ENCODE results near the gene JAK1. TPM values are rescaled to one million over a fixed set of nuclear protein-coding genes. Genes with fewer than 3 reads are reported as not detected.

The JAK1 gene
- total and polyA plus RNA-seq, 2 experiments from 2014 or later, result 90.8 to 124 TPM

- no peaks in the 10 kb centered on the region for H3K27me3 ChIP-seq (replicated peaks; ENCODE audit: insufficient read depth)
- no peaks in the 10 kb centered on the region for H3K9me3 ChIP-seq (ENCODE audit: low read depth)
- H3F3A ChIP-seq (ENCODE audit: insufficient read depth), result peaks cover 8% of the 10 kb centered on the region
- no peaks in the 10 kb centered on the region for H3K79me2 ChIP-seq (ENCODE audit: insufficient read depth)
- WGBS, 2 experiments (ENCODE audit: low coverage in 1 of 2, low lambda C conversion rate in 2 of 2, missing lambda C conversion rate in 2 of 2), result 84 to 88% methylated on average over 1 of the region's 1 CpG
- TF ChIP-seq EZH2phosphoT487 (IDR thresholded peaks at IDR 0.05; ENCODE audit: insufficient read depth, low read depth) (no peak), EZH2 (IDR thresholded peaks at IDR 0.05; ENCODE audit: insufficient read depth, poor library complexity, severe bottlenecking) (no peak)
- no peak overlapping the region for H3K4me3 ChIP-seq
- no peaks in the 10 kb centered on the region for H3K36me3 ChIP-seq (ENCODE audit: low read depth)
- no peak overlapping the region for H2AFZ ChIP-seq
- in situ Hi-C loops (cut with MboI), result no loop called here
- H3K9ac ChIP-seq, result no peak overlapping the region
- no peak overlapping the region for H3K27ac ChIP-seq
- no peak for DNase-seq
- H3K4me2 ChIP-seq (ENCODE audit: unreplicated experiment), result no peak overlapping the region
- no peaks in the 10 kb centered on the region for H3K4me1 ChIP-seq (ENCODE audit: insufficient read depth)
- H3K9me2 ChIP-seq (ENCODE audit: insufficient read depth), result no peaks in the 10 kb centered on the region
- no peaks in the 10 kb centered on the region for H4K20me1 ChIP-seq (ENCODE audit: insufficient read depth)
Measured at GRCh38 chr1:65009176-65009575, 42.8 kb upstream of the JAK1 start.

DNA sequence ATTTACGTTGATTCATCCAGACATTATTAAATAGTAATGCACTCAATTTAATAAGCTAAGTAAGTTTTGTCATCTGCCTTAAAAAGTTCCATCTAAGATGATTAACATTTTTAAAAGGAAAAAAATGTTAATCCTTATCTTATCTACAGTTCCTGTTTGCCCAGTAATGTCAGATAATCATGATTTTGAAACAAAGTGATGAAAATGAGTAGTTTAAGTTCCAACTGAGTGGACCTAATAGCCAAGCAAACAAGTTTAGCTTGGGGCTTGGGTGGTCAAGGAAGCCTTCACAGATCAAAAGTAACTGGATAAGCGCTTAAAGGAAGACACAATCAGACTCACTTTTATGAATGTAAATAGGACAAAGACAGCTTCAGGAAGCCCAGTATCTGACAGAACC is 40.5 kb upstream of the JAK1 start:
- H3K4me3 ChIP-seq, result no peak overlapping the region
- no peak overlapping the region for H3K27ac ChIP-seq
- H3K36me3 ChIP-seq (ENCODE audit: low read depth), result no peaks in the 10 kb centered on the region
- TF ChIP-seq EZH2 (IDR thresholded peaks at IDR 0.05; ENCODE audit: insufficient read depth, poor library complexity, severe bottlenecking), result no peak
- TF ChIP-seq EZH2phosphoT487 (IDR thresholded peaks at IDR 0.05; ENCODE audit: insufficient read depth, low read depth), result no peak
- WGBS, 2 experiments (ENCODE audit: low coverage in 1 of 2, low lambda C conversion rate in 2 of 2, missing lambda C conversion rate in 2 of 2), result 92 to 94% methylated on average over 2 of the region's 2 CpGs
- no peak overlapping the region for H2AFZ ChIP-seq
- H3F3A ChIP-seq (ENCODE audit: insufficient read depth), result peaks cover 23% of the 10 kb centered on the region
- H3K4me2 ChIP-seq (ENCODE audit: unreplicated experiment), result no peak overlapping the region
- no peak overlapping the region for H3K9ac ChIP-seq
- in situ Hi-C loops (cut with MboI), result no loop called here
- no peak for DNase-seq
- H3K27me3 ChIP-seq (replicated peaks; ENCODE audit: insufficient read depth), result no peaks in the 10 kb centered on the region
- H3K79me2 ChIP-seq (ENCODE audit: insufficient read depth), result no peaks in the 10 kb centered on the region
- no peaks in the 10 kb centered on the region for H3K9me2 ChIP-seq (ENCODE audit: insufficient read depth)
- no peaks in the 10 kb centered on the region for H4K20me1 ChIP-seq (ENCODE audit: insufficient read depth)
- no peaks in the 10 kb centered on the region for H3K9me3 ChIP-seq (ENCODE audit: low read depth)
- H3K4me1 ChIP-seq (ENCODE audit: insufficient read depth), result peaks cover 5% of the 10 kb centered on the region

DNA sequence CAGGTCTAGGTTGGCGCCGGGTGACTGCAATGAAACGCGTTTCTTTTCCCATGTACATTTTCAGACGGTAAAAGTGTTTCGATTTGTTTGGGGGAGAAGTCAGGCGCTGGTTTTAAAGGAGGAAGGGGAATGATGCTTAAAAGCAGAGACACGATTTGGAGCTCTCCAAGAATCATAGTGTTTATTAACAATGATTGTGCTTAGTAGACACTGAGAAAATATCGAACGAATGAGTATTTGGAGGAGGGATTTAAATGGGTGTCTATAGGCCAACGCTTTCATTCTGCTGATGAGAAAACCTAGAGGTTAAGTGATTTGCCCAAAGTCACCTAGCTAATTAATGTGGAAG is 36.9 kb upstream of the JAK1 start:
- Histone ChIP-seq H3K4me2 (ENCODE audit: unreplicated experiment) (peak overlapping the region; percentile 88), H3K9me2 (ENCODE audit: insufficient read depth) (no peaks in the 10 kb centered on the region), H3F3A (ENCODE audit: insufficient read depth) (peaks cover 34% of the 10 kb centered on the region), H3K9ac (peak overlapping the region; percentile 96), H2AFZ (peak overlapping the region; percentile 90), H3K4me3 (peak overlapping the region; percentile 81), H3K9me3 (ENCODE audit: low read depth) (no peaks in the 10 kb centered on the region), H3K79me2 (ENCODE audit: insufficient read depth) (no peaks in the 10 kb centered on the region), H3K36me3 (ENCODE audit: low read depth) (no peaks in the 10 kb centered on the region), H3K27me3 (replicated peaks; ENCODE audit: insufficient read depth) (no peaks in the 10 kb centered on the region), H4K20me1 (ENCODE audit: insufficient read depth) (no peaks in the 10 kb centered on the region), H3K4me1 (ENCODE audit: insufficient read depth) (peaks cover 18% of the 10 kb centered on the region), H3K27ac (peak overlapping the region; percentile 95)
- TF ChIP-seq EZH2 (IDR thresholded peaks at IDR 0.05; ENCODE audit: insufficient read depth, poor library complexity, severe bottlenecking), result no peak
- no peak for DNase-seq
- in situ Hi-C loops (cut with MboI), result no loop called here
- WGBS, 2 experiments (ENCODE audit: low coverage in 1 of 2, low lambda C conversion rate in 2 of 2, missing lambda C conversion rate in 2 of 2), result 8 to 9% methylated on average over 11 of the region's 11 CpGs

GRCh38 chr1:65002508-65003315 is 36.4 kb upstream of the JAK1 start:
- in situ Hi-C loops (cut with MboI), result no loop called here
- Histone ChIP-seq H2AFZ (peak overlapping the region; percentile 90), H3K4me2 (ENCODE audit: unreplicated experiment) (peak overlapping the region; percentile 88), H3K9me3 (ENCODE audit: low read depth) (no peaks in the 10 kb centered on the region), H3K4me3 (peak overlapping the region; percentile 81), H3K9ac (peak overlapping the region; percentile 96), H3K27ac (peak overlapping the region; percentile 95), H3K9me2 (ENCODE audit: insufficient read depth) (no peaks in the 10 kb centered on the region), H3K79me2 (ENCODE audit: insufficient read depth) (no peaks in the 10 kb centered on the region), H3K36me3 (ENCODE audit: low read depth) (no peaks in the 10 kb centered on the region), H3K4me1 (ENCODE audit: insufficient read depth) (peaks cover 18% of the 10 kb centered on the region), H4K20me1 (ENCODE audit: insufficient read depth) (no peaks in the 10 kb centered on the region), H3K27me3 (replicated peaks; ENCODE audit: insufficient read depth) (no peaks in the 10 kb centered on the region), H3F3A (ENCODE audit: insufficient read depth) (peaks cover 34% of the 10 kb centered on the region)
- 1% methylated on average over 47 to 71 of the region's 72 CpGs for WGBS, 2 experiments (ENCODE audit: low coverage in 1 of 2, low lambda C conversion rate in 2 of 2, missing lambda C conversion rate in 2 of 2)
- TF ChIP-seq EZH2phosphoT487 (IDR thresholded peaks at IDR 0.05; ENCODE audit: insufficient read depth, low read depth), result no peak
- TF ChIP-seq EZH2 (IDR thresholded peaks at IDR 0.05; ENCODE audit: insufficient read depth, poor library complexity, severe bottlenecking), result no peak
- peak; percentile 97 for DNase-seq

All from GM23248 (cell line).